SK-N-MC (cell line): Measurements from ENCODE around the gene CENPQ.
"Not testable (repeated sequence)": the region's sequence is repeated elsewhere in the genome, so short reads cannot be mapped to it uniquely, and the experiment has no call there.

Experiments
- EZH2 ChIP-seq: fragments of 200-600 bp; sonication (generic); IDR thresholded peaks from one replicate; pipeline ENCODE4 v1.6.1; 2017; ENCODE audit warnings: antibody characterized with exemption
- POLR2AphosphoS5 ChIP-seq: IDR thresholded peaks from 2 replicates; pipeline ENCODE4 v1.6.1; 2012; ENCODE audit warnings: mild to moderate bottlenecking, low read depth, low read length, borderline replicate concordance

DNA sequence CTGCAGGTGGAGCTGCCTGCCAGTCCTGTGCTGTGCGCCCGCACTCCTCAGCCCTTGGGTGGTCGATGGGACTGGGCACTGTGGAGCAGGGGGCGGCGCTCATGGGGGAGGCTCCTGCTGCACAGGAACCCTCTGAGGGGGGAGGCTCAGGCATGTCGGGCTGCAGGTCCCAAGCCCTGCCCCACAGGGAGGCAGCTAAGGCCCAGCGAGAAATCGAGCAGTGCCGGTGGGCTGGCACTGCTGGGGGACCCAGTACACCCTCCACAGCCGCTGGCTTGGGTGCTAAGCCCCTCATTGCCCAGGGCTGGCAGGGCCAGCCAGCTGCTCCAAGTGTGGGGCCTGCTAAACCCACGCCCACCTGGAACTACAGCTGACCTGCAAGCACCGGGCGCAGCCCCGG, 20.2 kb downstream of the CENPQ start:
- not testable (repeated sequence) for TF ChIP-seq EZH2, POLR2AphosphoS5
